ENCODE measurements around the gene TPT1. TPM values are rescaled to one million over a fixed set of nuclear protein-coding genes. Genes with fewer than 3 reads are reported as not detected.
"Not testable (repeated sequence)": the region's sequence is repeated elsewhere in the genome, so short reads cannot be mapped to it uniquely, and the experiment has no call there.

The TPT1 gene
- total and polyA plus RNA-seq, 9 of the 15 experiments (the other 6 are each of a cell fraction or from before 2014, with no cell fraction given): 602 to 2,508 (median 1,784) TPM

GRCh38 chr13:45343102-45343501, 2.1 kb upstream of the TPT1 start:
- peaks cover 18% of the 10 kb centered on the region; the same call in 1 of the 2 replicates for H4K20me1 ChIP-seq (replicated peaks; ENCODE audit: control insufficient read depth, insufficient read depth, low read length)
- H3K4me1 ChIP-seq (replicated peaks in 1 of 2; ENCODE audit: control insufficient read depth in 2 of 2, insufficient read depth in 2 of 2, low read length in 2 of 2); in situ Hi-C loops (cut with MboI); H2AFZ ChIP-seq (ENCODE audit: low read depth, low read length); H3K27ac ChIP-seq (ENCODE audit: extremely low read depth, low read depth, low read length); H3K9ac ChIP-seq (ENCODE audit: insufficient read depth in 1 of 2, low read depth in 2 of 2, low read length in 2 of 2); POLR2A ChIA-PET; DNase-seq (ENCODE audit: extremely low read depth in 1 of 4, low spot score in 3 of 4); BruUV-seq (replicated peaks); intact Hi-C loops (cut with micrococcal nuclease); CTCF ChIA-PET (ENCODE audit: low intra/inter-chr PET ratio); FAIRE-seq; H3K9me1 ChIP-seq (ENCODE audit: control insufficient read depth, insufficient read depth, low read length); ATAC-seq; H3K4me3 ChIP-seq; H3K4me2 ChIP-seq (ENCODE audit: insufficient read depth, low read length); H3K27me3 ChIP-seq (ENCODE audit: control insufficient read depth in 2 of 2, insufficient read depth in 2 of 2, low read length in 2 of 2); H3K9me3 ChIP-seq (replicated peaks; ENCODE audit: control insufficient read depth, insufficient read depth, low read depth, low read length): not testable (repeated sequence)
- H3K79me2 ChIP-seq (ENCODE audit: control insufficient read depth, insufficient read depth, low read length): peaks cover 46% of the 10 kb centered on the region
- peak; percentile 88 for TF ChIP-seq ZNF121 (CRISPR knock-in tag; conservative IDR thresholded peaks at IDR 0.05)
- WGBS (ENCODE audit: insufficient coverage, low coverage, missing lambda C conversion rate): 94% methylated on average over 7 of the region's 9 CpGs
- H3K36me3 ChIP-seq (ENCODE audit: control insufficient read depth, insufficient read depth, low read length): peaks cover 31% of the 10 kb centered on the region

DNA sequence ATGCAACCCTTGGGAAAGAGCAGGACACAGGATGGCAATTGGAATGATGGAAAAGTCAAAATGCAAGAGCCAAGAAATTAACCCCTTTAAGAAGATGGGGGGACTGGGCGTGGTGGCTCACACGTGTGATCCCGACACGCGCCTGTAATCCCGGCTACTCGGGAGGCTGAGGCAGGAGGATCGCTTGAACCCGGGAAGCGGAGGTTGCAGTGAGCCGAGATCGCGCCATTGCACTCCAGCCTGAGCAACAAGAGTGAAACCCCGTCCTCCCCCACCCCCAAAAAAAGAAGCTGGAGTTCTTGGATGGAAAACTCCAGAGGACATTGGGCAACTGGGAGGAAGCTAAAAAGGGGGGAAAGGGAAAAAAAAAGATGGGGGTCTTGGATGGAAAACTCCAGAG, 1.7 kb upstream of the TPT1 start:
- peaks cover 51% of the 10 kb centered on the region for H3K79me2 ChIP-seq (ENCODE audit: control insufficient read depth, insufficient read depth, low read length)

More for the DNA sequence above, 1.7 kb upstream of the TPT1 start:
- H3K27me3 ChIP-seq (ENCODE audit: control insufficient read depth in 2 of 2, insufficient read depth in 2 of 2, low read length in 2 of 2); H3K9me3 ChIP-seq (replicated peaks; ENCODE audit: control insufficient read depth, insufficient read depth, low read depth, low read length); CTCF ChIA-PET (ENCODE audit: low intra/inter-chr PET ratio); intact Hi-C loops (cut with micrococcal nuclease); ATAC-seq; H3K9me1 ChIP-seq (ENCODE audit: control insufficient read depth, insufficient read depth, low read length); DNase-seq (ENCODE audit: extremely low read depth in 1 of 4, low spot score in 3 of 4); BruUV-seq (replicated peaks); H2AFZ ChIP-seq (ENCODE audit: low read depth, low read length); H3K4me1 ChIP-seq (replicated peaks in 1 of 2; ENCODE audit: control insufficient read depth in 2 of 2, insufficient read depth in 2 of 2, low read length in 2 of 2); in situ Hi-C loops (cut with MboI); FAIRE-seq: not testable (repeated sequence)
- Histone ChIP-seq H3K36me3 (ENCODE audit: control insufficient read depth, insufficient read depth, low read length) (peaks cover 35% of the 10 kb centered on the region), H3K4me2 (ENCODE audit: insufficient read depth, low read length) (peak overlapping the region; percentile 78), H3K9ac (ENCODE audit: insufficient read depth in 1 of 2, low read depth in 2 of 2, low read length in 2 of 2) (peak overlapping the region in 1 of 2 experiments; percentile 91; a peak in 2 of 4 replicates), H3K27ac (ENCODE audit: extremely low read depth, low read depth, low read length) (peak overlapping the region; percentile 70; the same call in 2 of the 3 replicates), H4K20me1 (replicated peaks; ENCODE audit: control insufficient read depth, insufficient read depth, low read length) (peaks cover 23% of the 10 kb centered on the region; the same call in 1 of the 2 replicates), H3K4me3 (peak overlapping the region; percentile 96; the same call in 1 of the 2 replicates)
- 0 out of 2 replicates have a peak, but pooled peaks have one; percentile 1 for TF ChIP-seq ZNF592 (IDR thresholded peaks at IDR 0.05)
- WGBS (ENCODE audit: insufficient coverage, low coverage, missing lambda C conversion rate): 88% methylated on average over 11 of the region's 14 CpGs
- POLR2A ChIA-PET: interaction anchor here (0.7 to 3.9 kb wide), 6 partner anchors 12 to 888 kb away, joined by 3 to 27 read pairs (median 11); partner anchors contain the start of gene COG3
